ENCODE data around the gene EMC1. TPM values are rescaled to one million over a fixed set of nuclear protein-coding genes. Genes with fewer than 3 reads are reported as not detected.
"Not testable (repeated sequence)": the region's sequence is repeated elsewhere in the genome, so short reads cannot be mapped to it uniquely, and the experiment has no call there.

The EMC1 gene
- total and polyA plus RNA-seq, 3 experiments from 2014 or later, result 24.7 to 58.2 (median 57.0) TPM

DNA sequence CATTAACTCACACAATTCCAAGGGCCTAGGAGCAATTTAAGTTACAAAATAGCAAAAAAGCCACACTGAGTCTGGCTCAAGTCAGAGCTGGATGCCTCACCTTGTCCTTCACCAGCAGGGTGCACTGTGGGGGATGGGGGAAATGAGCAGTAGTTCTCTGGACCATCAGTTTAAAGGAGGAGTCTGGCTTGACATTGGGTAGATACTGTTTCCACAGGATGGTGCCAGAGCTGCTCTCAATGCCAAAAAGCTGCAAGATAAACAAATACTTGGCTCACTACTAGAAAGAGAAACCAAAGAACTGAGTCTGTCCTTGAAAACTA is 18.8 kb downstream of the EMC1 start:
- ChIA-PET CTCF (no interaction called here), POLR2A (no interaction called here)
- Histone ChIP-seq H3K27ac (ENCODE audit: low read depth, low read length) (no peak overlapping the region), H3K36me3 (ENCODE audit: insufficient read depth, low read length) (peaks cover 56% of the 10 kb centered on the region), H3K4me3 (ENCODE audit: low read length) (no peak overlapping the region), H3K9me3 (ENCODE audit: low read length) (no peaks in the 10 kb centered on the region), H3K4me1 (ENCODE audit: insufficient read depth, low read length) (no peaks in the 10 kb centered on the region), H3K27me3 (ENCODE audit: insufficient read depth, low read length, poor library complexity, severe bottlenecking) (no peaks in the 10 kb centered on the region)
- Mint-ChIP-seq H3K4me1 (peaks cover 0 to 1% (median 0%) of the 10 kb centered on the region in 3 donors), H3K9me3 (no peaks in the 10 kb centered on the region), H3K36me3 (peaks cover 9 to 85% (median 14%) of the 10 kb centered on the region in 3 donors), H3K27me3 (no peaks in the 10 kb centered on the region), H3K27ac (peak overlapping the region in 3 of 8 donors; percentile 12 to 63 (median 46)), H3K4me3 (no peak overlapping the region)
- no peak for DNase-seq

- H3K4me1 ChIP-seq (ENCODE audit: insufficient read depth, low read length); H3K27me3 ChIP-seq (ENCODE audit: insufficient read depth, low read length, poor library complexity, severe bottlenecking); H3K4me3 Mint-ChIP-seq; H3K9me3 Mint-ChIP-seq; H3K4me3 ChIP-seq (ENCODE audit: low read length); H3K27ac ChIP-seq (ENCODE audit: low read depth, low read length); H3K4me1 Mint-ChIP-seq; POLR2A ChIA-PET; DNase-seq; CTCF ChIA-PET; H3K27me3 Mint-ChIP-seq; H3K9me3 ChIP-seq (ENCODE audit: low read length): not testable (repeated sequence)
- Mint-ChIP-seq H3K27ac (peak overlapping the region in 2 of 8 donors; percentile 19 to 46), H3K36me3 (peaks cover 9 to 85% (median 15%) of the 10 kb centered on the region in 3 donors)
- H3K36me3 ChIP-seq (ENCODE audit: insufficient read depth, low read length), result peaks cover 55% of the 10 kb centered on the region
Observed at GRCh38 chr1:19231736-19232523, 19.4 kb downstream of the EMC1 start.

DNA sequence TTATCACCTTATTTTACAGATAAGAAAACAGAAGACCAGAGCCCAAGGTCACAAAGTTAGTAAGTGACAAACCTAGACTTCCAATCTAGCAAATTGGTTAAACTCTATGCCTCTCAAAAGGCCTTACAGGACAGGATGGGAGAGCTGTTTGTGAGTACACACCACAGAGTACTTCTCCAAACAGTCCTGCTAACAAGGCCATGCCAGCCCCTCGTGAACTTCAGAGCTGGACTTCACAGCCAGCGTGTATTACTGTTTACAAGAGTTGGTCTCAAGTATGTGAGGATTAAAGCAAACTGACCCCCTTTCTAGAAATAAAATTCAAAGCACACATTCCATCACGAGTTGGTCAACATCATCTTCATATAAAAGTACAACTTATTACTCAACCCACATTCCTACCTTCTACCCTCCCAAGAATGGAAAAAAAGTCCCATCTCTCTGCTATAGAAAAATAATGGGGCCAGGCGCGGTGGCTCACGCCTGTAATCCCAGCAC is 21.4 kb downstream of the EMC1 start:
- Histone ChIP-seq H3K36me3 (ENCODE audit: insufficient read depth, low read length) (peaks cover 61% of the 10 kb centered on the region), H3K27ac (ENCODE audit: low read depth, low read length) (no peak overlapping the region), H3K9me3 (ENCODE audit: low read length) (no peaks in the 10 kb centered on the region), H3K4me1 (ENCODE audit: insufficient read depth, low read length) (no peaks in the 10 kb centered on the region), H3K4me3 (ENCODE audit: low read length) (no peak overlapping the region), H3K27me3 (ENCODE audit: insufficient read depth, low read length, poor library complexity, severe bottlenecking) (no peaks in the 10 kb centered on the region)
- DNase-seq, result no peak
- peaks cover 0 to 1% (median 0%) of the 10 kb centered on the region in 3 donors for H3K4me1 Mint-ChIP-seq
- H3K9me3 Mint-ChIP-seq, result no peaks in the 10 kb centered on the region
- CTCF ChIA-PET, result interaction anchor here (1.6 kb wide), 1 partner anchor 11 kb away, joined by 4 read pairs; no protein-coding TSS in a partner anchor
- peak overlapping the region in 3 of 8 donors; percentile 8 to 89 (median 58) for H3K27ac Mint-ChIP-seq
- POLR2A ChIA-PET, result no interaction called here
- H3K27me3 Mint-ChIP-seq, result no peaks in the 10 kb centered on the region
- no peak overlapping the region for H3K4me3 Mint-ChIP-seq
- peaks cover 15 to 93% (median 19%) of the 10 kb centered on the region in 3 donors for H3K36me3 Mint-ChIP-seq

DNA sequence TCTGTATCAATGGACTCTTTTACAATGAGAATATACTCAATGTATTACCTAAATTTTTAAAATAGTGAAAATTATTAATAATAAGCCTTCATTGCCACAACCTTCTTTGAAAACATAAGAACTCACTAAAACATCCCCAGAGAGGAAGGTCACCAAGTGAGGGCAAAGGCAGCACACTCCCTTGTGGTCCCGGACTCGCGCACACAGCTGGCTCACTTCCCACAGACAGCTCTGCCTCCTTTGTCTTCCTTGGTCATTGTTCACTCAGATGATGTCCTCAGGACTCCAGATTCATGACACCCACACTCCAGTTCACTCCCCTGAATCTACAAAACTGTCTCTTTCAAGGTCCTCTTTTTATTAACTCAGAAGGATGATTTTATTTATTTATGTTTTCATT is 22.1 kb downstream of the EMC1 start:
- Histone ChIP-seq H3K9me3 (ENCODE audit: low read length) (no peaks in the 10 kb centered on the region), H3K36me3 (ENCODE audit: insufficient read depth, low read length) (peaks cover 64% of the 10 kb centered on the region), H3K27ac (ENCODE audit: low read depth, low read length) (no peak overlapping the region), H3K4me1 (ENCODE audit: insufficient read depth, low read length) (no peaks in the 10 kb centered on the region), H3K27me3 (ENCODE audit: insufficient read depth, low read length, poor library complexity, severe bottlenecking) (no peaks in the 10 kb centered on the region), H3K4me3 (ENCODE audit: low read length) (no peak overlapping the region)
- no peaks in the 10 kb centered on the region for H3K9me3 Mint-ChIP-seq
- ChIA-PET CTCF (no interaction called here), POLR2A (no interaction called here)
- peaks cover 15 to 95% (median 24%) of the 10 kb centered on the region in 3 donors for H3K36me3 Mint-ChIP-seq
- H3K4me1 Mint-ChIP-seq, result peaks cover 0 to 1% (median under 1%) of the 10 kb centered on the region in 3 donors
- H3K4me3 Mint-ChIP-seq, result no peak overlapping the region
- no peaks in the 10 kb centered on the region for H3K27me3 Mint-ChIP-seq
- DNase-seq, result no peak
- no peak overlapping the region for H3K27ac Mint-ChIP-seq

GRCh38 chr1:19222979-19223824 is 28.1 kb downstream of the EMC1 start:
- H3K27me3 Mint-ChIP-seq, result no peaks in the 10 kb centered on the region
- DNase-seq, result no peak
- no peaks in the 10 kb centered on the region for H3K27me3 ChIP-seq (ENCODE audit: insufficient read depth, low read length, poor library complexity, severe bottlenecking)
- H3K9me3 Mint-ChIP-seq, result no peaks in the 10 kb centered on the region
- H3K9me3 ChIP-seq (ENCODE audit: low read length), result no peaks in the 10 kb centered on the region
- CTCF ChIA-PET, result interaction anchor here (1.8 kb wide), 1 partner anchor 12 kb away, joined by 5 read pairs; no protein-coding TSS in a partner anchor
- H3K4me3 Mint-ChIP-seq, result no peak overlapping the region
- POLR2A ChIA-PET, result no interaction called here
- H3K27ac ChIP-seq (ENCODE audit: low read depth, low read length), result no peak overlapping the region
- peaks cover 76% of the 10 kb centered on the region for H3K36me3 ChIP-seq (ENCODE audit: insufficient read depth, low read length)
- no peaks in the 10 kb centered on the region for H3K4me1 ChIP-seq (ENCODE audit: insufficient read depth, low read length)
- peaks cover 0 to 4% (median 4%) of the 10 kb centered on the region in 3 donors for H3K4me1 Mint-ChIP-seq
- no peak overlapping the region for H3K27ac Mint-ChIP-seq
- peaks cover 5 to 95% (median 31%) of the 10 kb centered on the region in 3 donors for H3K36me3 Mint-ChIP-seq
- no peak overlapping the region for H3K4me3 ChIP-seq (ENCODE audit: low read length)

DNA sequence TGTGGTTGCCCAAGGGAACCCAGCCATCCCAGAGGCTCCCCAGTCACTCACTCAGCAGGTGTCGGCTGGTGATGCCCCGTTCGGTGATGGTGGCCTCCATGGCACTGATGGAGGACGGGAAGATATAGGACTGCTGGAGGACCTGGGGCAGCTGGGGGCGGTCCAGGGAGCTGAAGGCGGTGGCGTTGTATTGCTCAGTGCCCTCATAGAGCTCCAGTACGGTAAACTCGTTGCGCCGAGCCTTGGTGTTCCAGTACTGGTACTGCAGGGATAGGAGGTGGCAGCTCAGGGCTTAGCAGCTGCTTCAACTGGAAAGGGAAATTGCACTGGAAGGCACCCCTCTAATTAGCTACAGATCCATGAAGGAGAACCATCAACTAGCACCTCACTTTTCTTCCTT is 28.8 kb downstream of the EMC1 start:
- Mint-ChIP-seq H3K4me3 (no peak overlapping the region), H3K9me3 (no peaks in the 10 kb centered on the region), H3K27ac (peak overlapping the region in 2 of 8 donors; percentile 2 to 55), H3K4me1 (peaks cover 0 to 5% (median 4%) of the 10 kb centered on the region in 3 donors), H3K27me3 (no peaks in the 10 kb centered on the region), H3K36me3 (peaks cover 5 to 95% (median 29%) of the 10 kb centered on the region in 3 donors)
- no peaks in the 10 kb centered on the region for H3K4me1 ChIP-seq (ENCODE audit: insufficient read depth, low read length)
- ChIA-PET POLR2A (no interaction called here), CTCF (interaction anchor here (1.8 kb wide), 1 partner anchor 13 kb away, joined by 5 read pairs; no protein-coding TSS in a partner anchor)
- H3K27ac ChIP-seq (ENCODE audit: low read depth, low read length), result no peak overlapping the region
- H3K27me3 ChIP-seq (ENCODE audit: insufficient read depth, low read length, poor library complexity, severe bottlenecking), result no peaks in the 10 kb centered on the region
- H3K36me3 ChIP-seq (ENCODE audit: insufficient read depth, low read length), result peaks cover 75% of the 10 kb centered on the region
- H3K9me3 ChIP-seq (ENCODE audit: low read length), result no peaks in the 10 kb centered on the region
- H3K4me3 ChIP-seq (ENCODE audit: low read length), result no peak overlapping the region
- no peak for DNase-seq

- no peak overlapping the region for H3K27ac ChIP-seq (ENCODE audit: low read depth, low read length)
- Mint-ChIP-seq H3K4me3 (no peak overlapping the region), H3K27ac (peak overlapping the region in 3 of 8 donors; percentile 29 to 78 (median 47)), H3K9me3 (no peaks in the 10 kb centered on the region), H3K27me3 (no peaks in the 10 kb centered on the region), H3K36me3 (peaks cover 3 to 90% (median 25%) of the 10 kb centered on the region in 3 donors), H3K4me1 (peaks cover 0 to 6% (median 4%) of the 10 kb centered on the region in 3 donors)
- H3K4me3 ChIP-seq (ENCODE audit: low read length), result no peak overlapping the region
- ChIA-PET POLR2A (no interaction called here), CTCF (no interaction called here)
- H3K27me3 ChIP-seq (ENCODE audit: insufficient read depth, low read length, poor library complexity, severe bottlenecking), result no peaks in the 10 kb centered on the region
- no peak for DNase-seq
- no peaks in the 10 kb centered on the region for H3K4me1 ChIP-seq (ENCODE audit: insufficient read depth, low read length)
- H3K9me3 ChIP-seq (ENCODE audit: low read length), result no peaks in the 10 kb centered on the region
- peaks cover 64% of the 10 kb centered on the region for H3K36me3 ChIP-seq (ENCODE audit: insufficient read depth, low read length)
Observed at GRCh38 chr1:19220991-19221390, 30.3 kb downstream of the EMC1 start.
